ENCODE results near the gene STAT5B. TPM values are rescaled to one million over a fixed set of nuclear protein-coding genes. Genes with fewer than 3 reads are reported as not detected.
A peak's percentile ranks its signal among the peaks of the same experiment; 100 is the strongest.

Gene STAT5B
- total and polyA plus RNA-seq, 9 of the 15 experiments (the other 6 are each of a cell fraction or from before 2014, with no cell fraction given): 20.8 to 176 (median 92.4) TPM

GRCh38 chr17:42199416-42200011, 76.7 kb downstream of the STAT5B start (continued):
- TF ChIP-seq HMBOX1 (IDR thresholded peaks at IDR 0.05) (no peak), TEAD4 (IDR thresholded peaks at IDR 0.05; ENCODE audit: low read length) (peak; percentile 14; the same call in 1 of the 2 replicates), TEAD4 (CRISPR knock-in tag; IDR thresholded peaks at IDR 0.05; ENCODE audit: borderline replicate concordance) (no peak), TFAP4 (CRISPR knock-in tag; IDR thresholded peaks at IDR 0.05; ENCODE audit: borderline replicate concordance) (no peak), HDAC6 (IDR thresholded peaks at IDR 0.05; ENCODE audit: low read depth, low read length) (no peak), THRB (CRISPR knock-in tag; conservative IDR thresholded peaks at IDR 0.05) (no peak), TFE3 (CRISPR knock-in tag; IDR thresholded peaks at IDR 0.05) (no peak), SNAPC5 (CRISPR knock-in tag; IDR thresholded peaks at IDR 0.05) (no peak), KHSRP (IDR thresholded peaks at IDR 0.05) (no peak), CBX8 (IDR thresholded peaks at IDR 0.05; ENCODE audit: borderline replicate concordance, extremely low read depth, low read depth, low read length, poor library complexity, severe bottlenecking) (no peak), FOXK1 (CRISPR knock-in tag; IDR thresholded peaks at IDR 0.05; ENCODE audit: borderline replicate concordance) (no peak), ZNF253 (CRISPR knock-in tag; conservative IDR thresholded peaks at IDR 0.05) (no peak), CBFA2T2 (conservative IDR thresholded peaks at IDR 0.05) (peak; percentile 48), IRF9 (tag; IDR thresholded peaks at IDR 0.05) (no peak), MECOM (CRISPR knock-in tag; IDR thresholded peaks at IDR 0.05) (no peak), ILK (tag; IDR thresholded peaks at IDR 0.05; ENCODE audit: borderline replicate concordance, low read depth) (no peak), THRAP3 (IDR thresholded peaks at IDR 0.05; ENCODE audit: borderline replicate concordance) (no peak), NBN (IDR thresholded peaks at IDR 0.05; ENCODE audit: low read depth) (no peak), ZNF830 (CRISPR knock-in tag; IDR thresholded peaks at IDR 0.05) (no peak), E2F3 (CRISPR knock-in tag; IDR thresholded peaks at IDR 0.05) (no peak), ZNF280A (IDR thresholded peaks at IDR 0.05; ENCODE audit: low read depth, partially characterized antibody) (no peak)

Data from K562 (cell line).